Endodermal cell (in vitro differentiated cells): ENCODE measurements around the gene EAF2. TPM values are rescaled to one million over a fixed set of nuclear protein-coding genes. Genes with fewer than 3 reads are reported as not detected.

Source experiments
- DNase-seq: peaks from one replicate; pipeline ENCODE4 v3.0.0-alpha.2; 2017
- H3K27ac ChIP-seq: 2 replicates; pipeline ENCODE4 v1.5.1; 2013; ENCODE audit warnings: mild to moderate bottlenecking, low read depth, low read length, moderate library complexity
- H3K27me3 ChIP-seq: 2 replicates; pipeline ENCODE4 v1.6.1; 2013; ENCODE audit warnings: mild to moderate bottlenecking, low read length, moderate library complexity; ENCODE audit not compliant: insufficient read depth, control insufficient read depth, poor library complexity, severe bottlenecking
- H3K36me3 ChIP-seq: 2 replicates; pipeline ENCODE4 v1.7.0; 2013; ENCODE audit warnings: mild to moderate bottlenecking, low read length, moderate library complexity; ENCODE audit not compliant: control insufficient read depth, insufficient read depth
- H3K4me1 ChIP-seq: one replicate; pipeline ENCODE4 v1.7.0; 2013; ENCODE audit warnings: low read length; ENCODE audit not compliant: control insufficient read depth, insufficient read depth
- H3K4me3 ChIP-seq: 2 replicates; pipeline ENCODE4 v1.5.1; 2013; ENCODE audit warnings: mild to moderate bottlenecking, low read length, moderate library complexity
- H3K9ac ChIP-seq: 2 replicates; pipeline ENCODE4 v1.6.1; 2013; ENCODE audit warnings: mild to moderate bottlenecking, low read length, moderate library complexity; ENCODE audit not compliant: poor library complexity, severe bottlenecking; ENCODE audit errors: extremely low read depth
- H3K9me3 ChIP-seq: 2 replicates; pipeline ENCODE4 v1.6.1; 2013; ENCODE audit warnings: mild to moderate bottlenecking, low read length, moderate library complexity; ENCODE audit not compliant: control insufficient read depth
- H3K27ac Mint-ChIP-seq: 2 replicates; pipeline ENCODE4 v1.8.0; 2020; ENCODE audit warnings: mixed read lengths
- H3K27me3 Mint-ChIP-seq: 2 replicates; pipeline ENCODE4 v1.8.0; 2021; ENCODE audit warnings: mild to moderate bottlenecking, mixed read lengths; ENCODE audit not compliant: insufficient read depth
- H3K36me3 Mint-ChIP-seq: 2 replicates; pipeline ENCODE4 v1.8.0; 2020; ENCODE audit warnings: low read depth, mixed read lengths
- H3K4me1 Mint-ChIP-seq: 2 replicates; pipeline ENCODE4 v1.8.0; 2020; ENCODE audit warnings: mixed read lengths
- H3K4me3 Mint-ChIP-seq: 2 replicates; pipeline ENCODE4 v1.8.0; 2020; ENCODE audit warnings: mild to moderate bottlenecking, moderate library complexity, mixed read lengths
- H3K9me3 Mint-ChIP-seq: 2 replicates; pipeline ENCODE4 v1.8.0; 2020; ENCODE audit warnings: mild to moderate bottlenecking, mixed read lengths
- CTCF ChIP-seq: fragments of 200-600 bp; sonication (generic); conservative IDR thresholded peaks from 2 replicates; pipeline ENCODE4 v1.5.0; 2021; ENCODE audit warnings: antibody characterized with exemption, mild to moderate bottlenecking
- WGBS, 2 experiments: methylation state at CpG; one replicate each; pipeline versions ENCODE4 v1.1.5 to v1.1.7; 2013; ENCODE audit warnings: missing lambda C conversion rate in 2 of 2, mixed read lengths in 1 of 2; ENCODE audit not compliant: insufficient coverage in 1 of 2, insufficient read length in 1 of 2; 5-methylcytosine and 5-hydroxymethylcytosine counted together
- total RNA-seq, 2 donors: library from RNA; stranded (reverse); fragmentation: NEBNext Ultra II Directional in 1 of 2; extraction: Animal tissue kit (Norgen Biotek cat#: 25700) in 1 of 2; gene quantifications; 2 replicates in 1 of 2; 3 replicates in 1 of 2; pipeline ENCODE4 v1.2.1, GENCODE V29; 2021

Gene EAF2
- total RNA-seq, 2 donors from 2014 or later, result 3.5 to 4.6 TPM

- H3K36me3 ChIP-seq, result peaks cover 68% of the 10 kb centered on the region
- Mint-ChIP-seq H3K27ac (no peak overlapping the region), H3K27me3 (no peaks in the 10 kb centered on the region), H3K4me1 (no peaks in the 10 kb centered on the region), H3K9me3 (no peaks in the 10 kb centered on the region), H3K36me3 (peaks cover 19% of the 10 kb centered on the region), H3K4me3 (no peak overlapping the region)
- no peaks in the 10 kb centered on the region for H3K9me3 ChIP-seq
- no peaks in the 10 kb centered on the region for H3K4me1 ChIP-seq
- no peak for TF ChIP-seq CTCF
- H3K4me3 ChIP-seq, result no peak overlapping the region
- H3K27me3 ChIP-seq, result no peaks in the 10 kb centered on the region
- WGBS, 2 experiments, result 95 to 100% methylated on average over 1 of the region's 2 CpGs
- DNase-seq, result no peak
- H3K9ac ChIP-seq, result no peak overlapping the region
- no peak overlapping the region for H3K27ac ChIP-seq
Measured at GRCh38 chr3:121794264-121794983, 40.6 kb upstream of the EAF2 start.

GRCh38 chr3:121796970-121797369 is 38.0 kb upstream of the EAF2 start:
- Histone ChIP-seq H3K27me3 (no peaks in the 10 kb centered on the region), H3K9me3 (no peaks in the 10 kb centered on the region), H3K4me3 (no peak overlapping the region), H3K4me1 (no peaks in the 10 kb centered on the region), H3K9ac (no peak overlapping the region), H3K27ac (no peak overlapping the region), H3K36me3 (peaks cover 68% of the 10 kb centered on the region)
- DNase-seq, result no peak
- no peak overlapping the region for H3K4me3 Mint-ChIP-seq
- peaks cover 13% of the 10 kb centered on the region for H3K36me3 Mint-ChIP-seq
- no peaks in the 10 kb centered on the region for H3K4me1 Mint-ChIP-seq
- TF ChIP-seq CTCF, result no peak
- no peaks in the 10 kb centered on the region for H3K27me3 Mint-ChIP-seq
- no peaks in the 10 kb centered on the region for H3K9me3 Mint-ChIP-seq
- H3K27ac Mint-ChIP-seq, result no peak overlapping the region
- 100% methylated on average over 1 of the region's 1 CpG; no CpG with 5 or more reads in 1 of the 2 experiments for WGBS, 2 experiments

GRCh38 chr3:121800906-121801305 is 34.1 kb upstream of the EAF2 start:
- H3K4me3 Mint-ChIP-seq, result no peak overlapping the region
- peaks cover 16% of the 10 kb centered on the region for H3K36me3 Mint-ChIP-seq

More at GRCh38 chr3:121800906-121801305, 34.1 kb upstream of the EAF2 start:
- Histone ChIP-seq H3K27ac (no peak overlapping the region), H3K27me3 (no peaks in the 10 kb centered on the region), H3K36me3 (peaks cover 57% of the 10 kb centered on the region), H3K9me3 (no peaks in the 10 kb centered on the region), H3K4me1 (no peaks in the 10 kb centered on the region), H3K4me3 (no peak overlapping the region), H3K9ac (no peak overlapping the region)
- no peak for DNase-seq
- H3K9me3 Mint-ChIP-seq, result no peaks in the 10 kb centered on the region
- H3K4me1 Mint-ChIP-seq, result no peaks in the 10 kb centered on the region
- no peak overlapping the region for H3K27ac Mint-ChIP-seq
- TF ChIP-seq CTCF, result no peak
- H3K27me3 Mint-ChIP-seq, result no peaks in the 10 kb centered on the region
